Activated CD4-positive, alpha-beta T cell treated with anti-CD3 and anti-CD28 coated beads, Interleukin-2, Interleukin-6, amounts not matched to agents 100 ng/mL and 50 ng/mL, durations not matched to agents 16 hours and 8 hours (primary cell): Measurements from ENCODE around the gene C2orf42.
"Not testable (repeated sequence)": the region's sequence is repeated elsewhere in the genome, so short reads cannot be mapped to it uniquely, and the experiment has no call there.

Experiments
- DNase-seq: peaks from one replicate; pipeline ENCODE4 v3.0.0-alpha.2; 2020

The C2orf42 gene

DNA sequence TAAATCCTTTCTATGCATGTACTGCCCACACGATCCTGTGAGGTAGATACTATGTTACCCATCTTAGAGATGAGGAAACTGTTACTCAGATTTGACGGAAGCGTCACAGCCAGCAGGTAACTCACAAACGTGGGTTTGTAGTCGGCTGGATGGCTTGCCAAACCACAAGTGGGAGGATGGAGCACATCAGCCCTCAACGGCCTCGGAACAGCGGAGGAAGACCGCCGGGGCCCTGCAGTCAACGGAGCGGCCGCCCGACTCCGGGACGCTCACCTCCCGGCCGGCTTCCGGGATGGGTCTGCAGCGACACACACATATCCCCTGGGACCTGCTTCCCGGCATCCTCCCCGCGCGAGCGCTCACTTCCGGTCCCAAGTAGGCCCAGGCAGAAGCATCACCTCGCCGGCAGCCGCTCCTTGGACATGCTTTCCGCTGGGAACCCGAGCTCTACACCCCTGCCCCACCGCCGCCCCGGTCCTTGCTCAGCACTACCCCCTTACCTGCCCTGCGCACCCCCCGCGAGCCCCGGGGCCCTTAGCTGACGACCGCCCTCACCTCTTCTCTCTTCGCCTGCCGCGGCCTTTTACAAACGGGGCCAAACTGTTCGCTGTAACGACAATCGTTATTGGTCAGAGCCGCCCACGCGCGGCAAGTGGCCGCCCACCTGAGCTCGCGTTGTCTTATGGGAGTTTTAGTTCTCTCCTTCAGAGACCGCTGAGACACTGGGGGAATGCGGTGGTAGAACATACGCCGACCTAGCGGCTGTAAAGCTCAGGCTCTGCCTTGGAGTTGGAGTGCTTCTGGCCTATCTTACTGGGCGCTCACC is at the start of gene C2orf42:
Gene C2orf42, minus strand, starts transcription at position 602 of the 826 bp plus-strand sequence. CDS start 9,034 bp downstream, outside the sequence.
- DNase-seq: peak; percentile 97

DNA sequence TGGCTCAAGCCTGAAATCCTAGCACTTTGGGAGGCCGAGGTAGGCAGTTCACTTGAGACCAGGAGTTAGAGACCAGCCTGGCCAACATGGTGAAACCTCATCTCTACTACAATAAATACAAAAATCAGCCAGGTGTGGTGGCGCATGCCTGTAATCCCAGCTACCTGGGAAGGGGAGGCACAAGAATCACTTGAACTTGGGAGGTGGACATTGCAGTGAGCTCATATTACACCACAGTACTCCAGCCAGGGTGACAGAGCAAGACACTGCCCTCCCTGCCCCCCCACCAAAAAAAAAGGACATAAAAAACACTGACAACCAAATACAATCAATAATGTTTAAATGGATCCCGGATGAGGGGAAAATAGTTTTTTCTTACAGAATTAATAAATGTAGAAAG is 49.8 kb upstream of the C2orf42 start:
- DNase-seq: no peak

DNA sequence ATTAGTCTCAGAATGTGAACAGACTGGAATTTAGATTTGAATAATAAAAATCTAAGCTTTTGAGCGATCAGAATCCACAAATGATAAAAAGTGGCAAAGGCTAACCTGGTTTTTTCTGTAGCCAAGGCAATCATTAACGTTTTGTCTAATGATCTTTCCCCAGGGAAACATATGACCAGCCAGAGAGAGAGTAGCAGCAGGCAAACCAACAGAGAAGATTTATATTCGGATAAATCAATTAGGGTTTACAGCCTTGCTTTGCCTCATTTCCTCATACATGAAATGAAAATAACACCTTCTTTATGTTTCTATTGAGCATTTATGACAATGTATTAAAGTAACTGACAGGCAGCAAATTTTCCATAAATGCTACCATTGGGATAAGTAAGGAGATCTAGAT is 43.1 kb upstream of the C2orf42 start:
- no peak for DNase-seq

DNA sequence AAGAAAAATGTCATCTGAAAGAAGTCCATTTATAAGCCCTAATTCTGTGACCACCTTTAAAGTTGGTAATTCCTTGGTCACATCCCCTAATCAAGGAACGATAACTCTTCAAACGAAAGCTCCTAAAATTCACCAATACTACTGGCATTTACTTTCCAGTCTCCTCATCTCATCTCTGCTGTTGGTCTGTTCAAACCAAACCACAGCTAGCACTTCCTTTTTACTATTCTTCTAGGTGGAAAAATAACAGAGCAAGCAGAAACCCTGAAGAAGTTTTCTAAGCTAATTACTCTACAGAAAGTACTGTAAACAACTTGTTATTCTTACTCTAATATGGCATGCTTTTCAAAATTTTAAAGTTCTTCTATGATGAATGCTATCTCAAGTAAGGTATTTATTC is 36.0 kb upstream of the C2orf42 start:
- no peak for DNase-seq

DNA sequence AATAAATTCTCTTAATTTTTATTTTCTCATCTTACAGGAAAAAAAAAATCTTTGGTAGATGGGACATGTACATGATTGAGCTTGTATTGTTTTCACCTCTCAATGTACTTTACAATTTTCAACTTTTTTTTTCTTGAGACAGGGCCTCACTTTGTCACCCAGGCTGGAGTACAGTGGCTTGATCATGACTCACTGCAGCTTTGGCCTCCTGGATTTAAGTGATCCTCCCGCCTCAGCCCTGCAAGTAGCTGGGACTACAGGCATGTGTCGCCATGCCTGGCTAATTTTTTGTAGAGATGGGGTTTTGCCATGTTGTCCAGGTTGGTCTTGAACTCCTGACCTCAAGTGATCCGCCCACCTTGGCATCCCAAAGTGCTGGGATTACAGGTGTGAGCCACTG is 32.5 kb upstream of the C2orf42 start:
- not testable (repeated sequence) for DNase-seq

DNA sequence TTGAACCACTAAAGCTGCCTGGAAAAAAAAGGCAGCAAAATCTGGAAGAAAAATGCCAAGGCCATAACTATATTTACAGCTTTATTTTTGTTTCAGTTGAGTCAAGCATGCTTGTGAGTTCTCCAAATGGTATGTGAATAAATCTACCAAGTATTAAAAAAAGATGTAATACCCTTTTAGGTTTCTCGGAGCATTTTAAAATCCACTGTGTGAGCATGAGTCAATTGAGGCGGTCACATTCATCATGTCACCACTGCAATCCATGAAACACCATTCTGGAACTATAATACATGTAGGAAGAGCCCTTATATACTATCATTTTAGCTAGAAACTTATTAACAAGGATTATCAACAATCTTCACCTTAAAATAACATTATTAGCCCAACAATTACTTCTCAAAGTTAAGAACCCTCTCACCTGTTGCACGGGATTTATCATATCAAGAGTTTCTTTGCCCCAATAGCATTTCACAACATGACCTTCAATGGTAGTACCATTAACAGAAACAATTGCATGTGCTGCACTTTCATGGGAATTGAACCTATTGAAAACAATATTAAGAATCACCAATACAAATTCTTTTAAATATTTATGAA is 24.2 kb upstream of the C2orf42 start:
- DNase-seq: no peak

DNA sequence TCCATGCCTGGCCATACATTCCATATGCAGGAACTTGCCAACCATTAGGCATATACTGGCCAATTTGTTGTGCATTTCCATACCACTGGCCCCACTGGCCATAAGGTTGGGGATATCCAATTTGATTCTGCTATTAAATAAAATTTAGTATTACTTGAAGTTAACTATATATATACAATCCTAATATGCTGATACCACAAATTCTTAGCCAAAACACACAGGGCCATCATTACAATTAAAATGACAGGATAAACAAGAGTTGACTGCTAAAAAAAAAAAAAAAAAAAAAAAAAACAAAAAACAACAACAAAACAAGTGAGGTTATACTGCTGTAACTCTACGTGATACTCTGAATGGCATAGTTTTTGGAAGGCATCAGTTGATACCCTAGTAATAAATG is 23.5 kb upstream of the C2orf42 start:
- DNase-seq: no peak

DNA sequence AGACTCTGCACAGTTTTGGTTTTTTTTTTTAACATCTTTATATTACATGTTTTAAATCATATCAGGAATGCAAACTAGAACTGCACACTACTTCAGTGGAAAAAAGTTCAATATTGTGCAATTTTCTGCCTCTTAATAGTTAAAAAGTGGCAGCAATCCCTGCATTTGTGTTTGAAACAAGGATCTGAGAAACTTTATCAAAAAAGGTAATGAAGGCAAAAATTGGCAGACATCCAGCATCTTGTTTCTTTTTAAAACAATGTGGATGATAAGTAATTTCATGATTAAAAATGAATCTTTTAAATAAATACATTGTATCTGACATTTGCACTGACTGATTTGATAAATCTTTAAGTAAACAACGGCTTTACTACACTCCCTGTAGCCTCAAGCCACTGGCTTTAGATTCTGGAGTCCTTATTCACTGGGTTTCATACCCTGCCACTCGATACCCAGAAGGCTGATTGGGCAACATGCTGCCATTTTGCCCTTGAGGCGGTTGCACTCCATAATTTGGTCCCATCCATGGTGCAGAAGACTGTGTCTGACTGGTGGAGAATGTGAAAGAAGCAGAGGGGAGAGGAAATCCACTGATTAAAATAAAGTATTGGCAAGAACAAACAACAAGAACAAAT is 21.6 kb upstream of the C2orf42 start:
- no peak for DNase-seq

DNA sequence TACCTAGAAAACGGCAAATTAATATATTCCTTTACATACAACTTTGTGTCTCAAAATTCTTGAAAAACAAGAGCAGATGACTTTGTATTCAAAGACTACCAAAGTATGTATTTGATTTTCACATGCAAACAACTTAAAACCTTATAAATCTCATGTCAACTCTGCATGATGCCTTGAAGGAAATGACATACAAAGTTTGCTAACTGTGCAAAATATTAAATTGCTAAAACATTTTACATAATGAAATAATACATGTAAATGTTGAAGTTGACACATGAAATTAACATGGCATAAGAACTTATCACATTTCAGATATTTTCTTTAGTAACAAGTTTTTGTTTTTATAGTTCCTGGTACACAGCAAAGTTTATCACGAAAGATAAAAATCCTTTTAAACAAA is 20.8 kb upstream of the C2orf42 start:
- DNase-seq: no peak

DNA sequence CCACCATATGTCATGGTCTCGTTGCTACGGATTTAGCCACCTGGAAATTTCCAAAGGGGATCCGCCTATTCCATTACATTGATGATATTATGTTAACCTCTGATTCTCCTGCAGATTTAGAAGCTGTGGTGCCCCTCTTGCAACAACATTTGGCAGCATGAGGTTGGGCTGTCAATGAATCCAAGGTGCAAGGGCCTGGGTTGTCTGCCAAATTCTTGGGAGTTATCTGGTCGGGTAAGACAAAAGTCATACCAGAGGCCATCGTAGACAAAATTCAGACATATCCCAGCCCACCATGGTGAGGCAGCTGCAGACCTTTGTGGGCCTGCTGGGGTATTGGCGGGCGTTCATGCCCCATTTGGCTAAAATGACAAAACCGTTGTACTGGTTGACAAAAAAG is 13.6 kb upstream of the C2orf42 start:
- DNase-seq: no peak

DNA sequence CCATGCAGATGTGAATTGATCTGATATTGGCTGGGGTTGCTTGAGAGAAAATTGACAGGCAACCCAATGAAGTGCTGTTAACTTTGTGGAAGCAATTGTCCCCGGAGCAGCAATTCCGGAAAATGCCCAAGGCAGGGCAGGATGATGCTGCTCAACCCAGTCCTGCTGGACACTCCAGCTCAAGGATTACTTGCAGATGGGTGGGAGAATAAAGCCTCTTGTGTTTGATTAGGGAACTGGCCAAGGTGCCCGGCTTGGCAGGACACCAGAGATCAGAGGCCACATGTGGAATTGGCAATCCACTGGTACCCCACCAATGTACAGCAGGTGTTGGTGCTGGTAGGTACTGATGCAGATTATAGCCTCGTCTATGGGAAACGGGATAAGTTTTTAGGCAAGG is 12.3 kb upstream of the C2orf42 start:
- no peak for DNase-seq

DNA sequence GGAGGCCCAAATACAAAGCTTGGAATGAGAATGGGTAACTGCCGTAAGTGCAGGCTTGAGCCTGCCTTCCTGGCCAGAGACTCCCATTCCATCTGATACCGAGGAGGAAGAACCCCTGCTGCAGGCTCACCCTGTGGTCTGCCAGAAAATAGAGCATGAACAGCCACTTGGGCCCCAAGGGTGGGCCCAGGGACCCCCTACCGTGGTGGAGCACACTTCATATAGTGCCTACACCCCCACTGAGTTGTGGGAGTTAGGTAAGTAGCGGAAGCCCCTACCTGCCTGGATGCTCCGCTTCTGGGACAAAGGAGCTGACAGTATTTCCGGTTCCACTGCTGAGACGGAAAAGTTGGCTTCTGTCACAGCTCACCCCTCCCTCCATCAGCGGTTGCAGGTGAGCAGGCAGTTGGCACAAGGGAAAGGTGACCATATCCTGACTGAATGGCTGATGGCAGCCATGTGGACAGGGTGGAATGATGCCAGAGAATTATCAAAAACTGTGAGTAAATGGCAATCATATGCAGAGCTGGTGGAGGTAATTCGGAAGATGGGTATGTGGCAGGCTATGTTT is 11.5 kb upstream of the C2orf42 start:
- no peak for DNase-seq

DNA sequence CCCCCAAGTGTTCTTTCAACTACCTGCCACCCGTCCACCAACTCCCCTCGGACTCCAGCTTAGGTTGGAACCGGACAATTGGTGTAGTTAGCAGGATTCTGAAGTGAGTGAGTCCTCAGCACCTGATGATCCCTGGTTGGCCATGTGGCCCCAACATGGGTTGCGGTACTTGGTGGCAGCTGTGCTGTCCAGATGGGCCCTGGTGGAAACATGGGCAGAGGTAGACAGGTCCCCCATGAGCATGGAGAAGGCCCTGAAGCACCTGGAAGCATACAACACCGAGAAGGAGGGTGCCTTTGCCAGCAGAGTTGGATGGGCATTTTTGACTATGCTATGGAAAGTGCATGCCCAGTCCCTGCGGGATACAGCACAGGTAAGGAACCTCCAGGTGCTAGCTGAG is 11.0 kb upstream of the C2orf42 start:
- no peak for DNase-seq

DNA sequence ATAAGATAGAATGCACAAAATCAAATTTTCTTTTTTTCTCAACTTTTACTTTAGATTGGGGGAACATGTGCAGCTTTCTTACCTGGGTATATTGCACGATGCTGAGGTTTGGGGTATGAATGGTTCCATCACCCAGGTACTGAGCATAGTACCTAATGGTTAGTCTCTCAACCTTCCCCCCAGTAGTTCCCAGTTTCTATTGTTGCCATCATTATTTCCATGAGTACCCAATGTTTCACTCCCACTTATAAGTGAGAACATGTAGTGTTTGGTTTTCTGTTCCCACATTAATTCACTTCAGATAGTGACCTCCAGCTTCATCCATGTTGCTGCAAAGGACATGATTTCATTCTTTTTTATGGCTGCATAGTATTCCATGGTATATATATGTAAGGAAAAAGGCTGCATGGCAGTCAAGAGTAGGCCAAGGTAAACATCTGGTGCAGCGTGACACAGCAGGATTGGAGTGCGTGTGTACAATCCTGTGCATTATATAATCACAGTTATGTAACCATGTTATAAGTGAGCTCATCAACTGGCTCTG is 10.5 kb upstream of the C2orf42 start:
- no peak for DNase-seq

DNA sequence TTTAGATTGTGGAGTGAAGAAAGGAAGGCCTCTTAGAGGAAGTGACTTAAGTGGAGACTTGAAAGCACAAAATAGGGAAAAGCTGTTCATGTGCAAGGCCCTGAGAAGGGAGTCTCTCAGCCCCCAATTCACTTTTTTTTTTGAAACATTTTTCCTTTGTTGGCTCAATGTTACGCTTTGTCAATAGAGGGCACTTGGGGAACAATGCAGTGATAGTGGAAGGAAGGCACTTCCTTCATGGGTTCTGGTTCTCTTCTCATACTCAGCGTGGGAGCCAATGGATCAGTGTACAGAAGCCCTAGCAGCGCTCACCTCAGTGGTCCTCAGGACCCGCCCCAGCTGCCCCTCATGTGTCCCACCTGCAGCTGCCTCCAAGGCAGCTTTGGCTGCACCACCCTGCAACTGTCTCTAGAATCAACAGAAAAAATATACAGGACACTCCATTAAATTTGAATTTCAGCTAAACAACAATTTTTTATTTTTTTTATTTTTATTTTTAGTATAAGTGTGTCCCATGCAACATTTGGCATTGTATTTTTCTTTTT is 8.6 kb upstream of the C2orf42 start:
- no peak for DNase-seq

DNA sequence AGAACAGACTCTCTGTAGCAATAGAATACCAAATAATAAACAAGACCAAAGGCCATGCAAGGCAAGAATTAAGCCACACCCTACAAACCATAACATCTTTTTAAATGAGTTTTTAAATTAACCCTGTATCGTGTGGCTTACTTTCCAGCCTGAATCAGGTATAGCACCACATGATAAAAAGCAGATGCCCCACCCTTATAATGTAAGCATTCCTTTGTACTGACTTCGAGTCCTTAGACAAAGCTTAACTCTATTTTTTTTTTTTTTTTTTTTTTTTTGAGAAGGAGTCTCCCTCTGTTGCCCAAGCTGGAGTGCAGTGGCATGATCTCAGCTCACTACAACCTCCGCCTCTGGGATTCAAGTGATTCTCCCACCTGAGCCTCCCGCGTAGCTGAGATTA is 1.7 kb upstream of the C2orf42 start:
- no peak for DNase-seq

DNA sequence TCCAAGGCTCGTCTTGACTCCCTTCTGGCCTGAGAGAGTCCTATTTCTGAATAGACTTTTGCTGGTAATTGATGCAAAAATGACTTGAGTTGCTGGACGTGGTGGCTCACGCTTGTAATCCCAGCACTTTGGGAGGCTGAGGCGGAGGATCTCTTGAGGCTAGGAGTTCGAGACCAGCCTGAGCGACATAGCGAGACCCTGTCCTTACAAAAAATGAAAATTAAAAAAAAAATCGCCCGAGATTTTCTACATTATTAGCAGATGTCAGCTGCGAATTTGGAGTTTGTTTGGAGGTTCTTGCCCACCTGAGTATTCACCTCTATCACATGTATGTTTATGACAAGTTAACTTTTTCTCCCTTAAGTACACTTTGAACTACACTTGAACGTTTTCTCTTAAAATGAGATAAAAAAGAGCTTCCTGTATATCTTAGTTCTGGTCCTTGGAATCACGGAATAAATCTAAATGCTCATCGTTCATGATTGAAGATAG is 471 bp upstream of the C2orf42 start:
- DNase-seq: no peak

DNA sequence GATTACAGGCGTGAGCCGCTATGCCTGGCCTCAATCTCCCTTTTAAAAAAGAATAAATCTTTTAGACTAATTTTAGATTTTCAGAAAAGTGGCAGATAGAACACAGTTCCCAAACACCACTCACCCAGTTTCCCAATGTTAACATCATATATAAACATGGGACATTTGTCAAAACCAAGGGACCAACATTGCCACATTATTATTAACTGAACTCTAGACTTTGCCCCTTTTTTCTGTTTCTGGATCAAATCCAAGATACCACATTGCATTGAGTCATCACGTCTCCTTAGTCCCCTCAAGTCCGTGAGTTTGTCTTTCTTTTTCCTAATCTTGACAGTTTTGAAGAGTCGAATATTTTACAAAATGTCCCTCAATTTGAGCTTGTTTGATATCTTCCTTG is 2.4 kb downstream of the C2orf42 start:
- no peak for DNase-seq

DNA sequence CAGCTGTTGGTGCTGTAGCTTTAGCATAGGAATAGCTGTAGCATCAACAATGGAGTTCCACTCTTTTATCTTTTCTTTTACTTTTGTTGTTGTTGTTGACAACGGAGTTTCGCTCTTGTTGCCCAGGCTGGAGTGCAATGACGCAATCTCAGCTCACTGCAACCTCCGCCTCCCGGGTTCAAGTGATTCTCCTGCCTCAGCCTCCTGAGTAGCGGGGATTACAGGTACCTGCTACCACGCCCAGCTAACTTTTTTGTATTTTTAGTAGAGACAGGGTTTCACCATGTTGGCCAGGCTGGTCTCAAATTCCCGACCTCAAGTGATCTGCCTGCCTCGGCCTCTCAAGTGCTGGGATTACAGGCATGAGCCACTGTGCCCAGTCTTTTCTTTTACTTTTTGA is 3.6 kb downstream of the C2orf42 start:
- not testable (repeated sequence) for DNase-seq

DNA sequence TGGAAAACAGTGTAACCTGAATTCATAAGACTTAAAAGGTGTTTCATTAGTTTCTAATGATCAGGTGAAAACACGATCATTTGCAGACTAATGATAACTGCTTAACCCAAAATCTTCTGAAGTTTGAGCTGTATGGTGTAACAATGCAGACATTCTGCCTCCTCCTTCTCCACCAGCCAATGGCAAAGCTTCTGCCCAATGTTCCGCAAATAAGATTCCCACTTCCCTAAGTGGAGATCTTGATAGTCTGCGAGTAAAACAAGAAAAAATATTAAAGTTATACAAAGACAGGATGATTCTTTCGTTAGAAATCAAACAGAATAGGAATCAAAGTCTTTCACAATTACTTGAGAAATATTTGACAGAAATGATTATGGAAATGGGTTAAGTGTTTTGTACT is 8.1 kb downstream of the C2orf42 start:
- DNase-seq: no peak

DNA sequence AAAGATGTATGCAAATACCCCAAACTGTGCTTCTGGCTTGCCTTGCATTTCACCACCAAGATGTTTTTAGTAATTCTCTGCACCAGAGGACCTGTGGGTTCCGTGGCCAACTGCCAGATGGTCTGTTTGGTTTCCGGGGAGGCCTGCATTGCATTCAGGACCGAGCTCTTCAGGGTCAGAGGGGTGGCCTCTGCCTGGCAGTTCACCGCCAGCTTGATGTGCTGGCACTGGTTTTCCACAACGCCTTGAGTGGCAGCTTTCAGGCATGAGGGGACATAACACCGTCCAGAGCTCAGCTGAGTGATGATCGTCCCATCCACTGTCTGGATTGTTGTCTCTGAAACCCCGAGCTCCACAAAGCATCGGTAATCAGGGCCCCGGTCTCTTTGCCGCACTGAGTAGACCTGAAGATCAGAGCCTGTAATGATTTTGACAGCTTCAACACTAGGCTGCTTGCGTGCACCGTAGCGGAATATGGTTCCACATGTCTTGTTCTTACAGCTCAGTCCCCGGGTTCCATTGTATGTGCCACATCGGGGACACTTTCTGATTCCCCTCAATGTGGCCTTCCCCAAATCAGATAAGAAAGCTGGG is 9.4 kb downstream of the C2orf42 start:
- DNase-seq: no peak

DNA sequence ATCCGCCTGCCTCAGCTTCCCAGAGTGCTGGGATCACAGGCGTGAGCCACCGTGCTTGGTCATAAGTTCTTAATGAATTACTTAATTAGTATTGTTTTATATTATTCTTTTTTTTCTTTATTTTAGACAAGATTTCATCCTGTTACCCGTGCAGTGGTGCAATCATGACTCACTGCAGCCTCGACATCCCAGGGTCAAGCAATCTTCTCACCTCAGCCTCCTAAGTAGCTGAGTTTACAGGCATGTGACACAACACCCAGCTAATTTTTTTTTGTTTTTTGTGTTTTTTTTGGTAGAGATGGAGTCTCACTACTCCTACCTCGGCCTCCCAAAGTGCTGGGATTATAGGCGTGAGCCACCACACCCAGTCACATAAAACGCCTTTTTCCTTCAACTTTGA is 17.3 kb downstream of the C2orf42 start:
- DNase-seq: no peak
